GM12874 (cell line): Measurements from ENCODE around the gene AVL9.

Experiments used
- TF ChIP-seq, protein P1 (sequence below): IDR thresholded peaks from 2 replicates; pipeline ENCODE4 v1.5.1; 2011; ENCODE audit warnings: low read depth, mild to moderate bottlenecking, control low read depth, low read length, moderate library complexity; ENCODE audit not compliant: insufficient read depth

AVL9 gene

DNA sequence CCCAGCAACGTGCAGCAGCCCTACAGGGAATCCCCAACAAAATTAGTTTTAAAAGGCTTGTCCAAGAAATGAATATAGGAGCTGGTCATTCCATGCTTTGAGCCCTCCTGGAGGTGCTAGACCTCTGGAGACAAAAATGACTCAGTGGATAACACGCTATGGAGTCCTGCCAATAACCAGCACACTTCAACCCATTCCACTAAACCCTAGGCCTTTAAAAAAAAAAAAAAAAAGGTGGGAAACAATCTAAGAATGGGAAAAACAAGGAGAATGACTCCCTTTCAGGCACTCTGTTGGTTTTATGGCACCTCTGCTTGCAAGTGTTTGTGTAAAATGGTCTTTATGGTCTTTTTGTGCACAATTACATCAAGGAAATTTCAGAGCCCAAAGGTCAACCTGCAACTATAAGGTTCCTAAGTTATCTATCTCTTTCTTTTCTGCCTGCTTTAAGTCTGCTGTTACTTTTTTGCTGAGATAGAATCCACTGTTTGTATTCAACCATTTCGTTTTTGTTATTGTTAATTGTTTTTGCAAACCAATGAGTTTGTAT is 21.3 kb downstream of the AVL9 start:
- TF ChIP-seq, protein P1, sequence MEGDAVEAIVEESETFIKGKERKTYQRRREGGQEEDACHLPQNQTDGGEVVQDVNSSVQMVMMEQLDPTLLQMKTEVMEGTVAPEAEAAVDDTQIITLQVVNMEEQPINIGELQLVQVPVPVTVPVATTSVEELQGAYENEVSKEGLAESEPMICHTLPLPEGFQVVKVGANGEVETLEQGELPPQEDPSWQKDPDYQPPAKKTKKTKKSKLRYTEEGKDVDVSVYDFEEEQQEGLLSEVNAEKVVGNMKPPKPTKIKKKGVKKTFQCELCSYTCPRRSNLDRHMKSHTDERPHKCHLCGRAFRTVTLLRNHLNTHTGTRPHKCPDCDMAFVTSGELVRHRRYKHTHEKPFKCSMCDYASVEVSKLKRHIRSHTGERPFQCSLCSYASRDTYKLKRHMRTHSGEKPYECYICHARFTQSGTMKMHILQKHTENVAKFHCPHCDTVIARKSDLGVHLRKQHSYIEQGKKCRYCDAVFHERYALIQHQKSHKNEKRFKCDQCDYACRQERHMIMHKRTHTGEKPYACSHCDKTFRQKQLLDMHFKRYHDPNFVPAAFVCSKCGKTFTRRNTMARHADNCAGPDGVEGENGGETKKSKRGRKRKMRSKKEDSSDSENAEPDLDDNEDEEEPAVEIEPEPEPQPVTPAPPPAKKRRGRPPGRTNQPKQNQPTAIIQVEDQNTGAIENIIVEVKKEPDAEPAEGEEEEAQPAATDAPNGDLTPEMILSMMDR, result no peak

DNA sequence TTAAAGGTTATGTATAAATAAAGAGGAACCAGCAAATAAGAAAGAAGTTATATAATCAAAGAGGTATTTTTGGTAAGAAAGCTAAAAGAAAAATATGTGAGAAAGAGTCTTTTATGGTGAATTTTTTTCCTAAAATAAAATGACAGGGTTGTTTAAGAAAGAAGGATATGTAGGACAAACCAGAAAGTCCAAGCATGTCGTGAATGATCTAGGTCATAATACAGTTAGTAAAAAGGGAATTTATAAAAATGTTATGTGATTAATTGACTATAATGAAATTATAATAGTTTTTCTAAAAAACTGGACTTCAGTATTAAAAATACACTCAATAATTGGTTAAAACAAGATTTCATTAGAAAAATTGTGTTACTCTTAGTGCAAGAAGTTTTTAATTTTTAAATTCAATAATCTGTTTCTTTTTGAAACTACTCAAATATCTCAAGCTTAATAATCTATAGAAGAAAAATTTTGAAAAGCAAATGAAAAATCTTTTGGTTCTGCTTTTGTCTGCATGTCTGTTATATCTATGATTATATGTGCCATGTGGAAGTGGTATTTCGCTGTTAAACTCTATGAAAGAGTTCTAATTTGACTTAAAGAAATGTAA is 23.3 kb downstream of the AVL9 start:
- TF ChIP-seq, protein P1, result no peak

DNA sequence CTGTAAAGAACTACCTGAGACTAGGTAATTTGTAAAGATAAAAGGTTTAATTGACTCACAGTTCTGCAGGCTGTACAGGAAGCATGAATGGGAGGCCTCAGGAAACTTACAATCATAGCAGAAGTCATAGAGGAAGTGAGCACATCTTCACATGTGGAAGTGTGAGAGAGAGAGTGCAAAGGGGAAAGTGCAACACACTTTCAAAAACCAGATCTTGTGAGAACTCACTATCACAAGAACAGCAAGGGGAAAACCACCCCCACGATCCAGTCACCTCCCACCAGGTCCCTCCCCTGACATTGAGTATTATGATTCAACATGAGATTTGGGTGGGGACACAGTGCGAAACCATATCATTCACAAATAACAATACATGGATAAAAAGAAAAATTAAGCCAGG is 24.5 kb downstream of the AVL9 start:
- TF ChIP-seq, protein P1, result no peak

DNA sequence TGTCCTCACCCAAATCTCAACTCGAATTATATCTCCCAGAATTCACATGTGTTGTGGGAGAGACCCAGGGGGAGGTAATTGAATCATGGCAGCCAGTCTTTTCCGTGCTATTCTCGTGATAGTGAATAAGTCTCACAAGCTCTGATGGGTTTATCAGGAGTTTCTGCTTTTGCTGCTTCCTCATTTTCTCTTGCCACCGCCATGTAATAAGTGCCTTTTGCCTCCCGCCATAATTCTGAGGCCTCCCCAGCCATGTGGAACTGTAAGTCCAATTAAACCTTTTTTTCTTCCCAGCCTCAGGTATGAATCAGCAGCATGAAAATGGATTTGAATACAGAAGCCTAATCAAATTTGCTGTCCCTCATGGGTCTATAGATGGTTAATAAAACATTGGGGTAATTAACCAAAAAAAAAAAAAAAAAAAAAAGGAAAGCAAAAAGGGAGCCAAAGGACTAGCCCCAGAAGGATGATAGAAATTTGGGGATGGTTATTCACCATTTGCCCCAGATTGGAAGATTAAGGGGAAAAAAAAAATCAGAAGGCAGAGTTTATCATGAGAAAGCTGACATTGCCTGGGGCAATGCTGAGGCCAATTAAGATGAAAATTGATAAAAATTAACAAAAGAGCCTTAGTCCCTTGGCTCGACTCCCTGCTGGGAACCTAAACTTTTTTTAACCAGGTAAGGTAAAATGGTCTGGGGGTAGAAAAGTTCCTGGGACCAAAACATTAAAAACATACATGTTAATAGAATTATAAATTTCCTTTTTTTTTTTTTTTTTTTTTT is 27.6 kb downstream of the AVL9 start:
- TF ChIP-seq, protein P1, result no peak

DNA sequence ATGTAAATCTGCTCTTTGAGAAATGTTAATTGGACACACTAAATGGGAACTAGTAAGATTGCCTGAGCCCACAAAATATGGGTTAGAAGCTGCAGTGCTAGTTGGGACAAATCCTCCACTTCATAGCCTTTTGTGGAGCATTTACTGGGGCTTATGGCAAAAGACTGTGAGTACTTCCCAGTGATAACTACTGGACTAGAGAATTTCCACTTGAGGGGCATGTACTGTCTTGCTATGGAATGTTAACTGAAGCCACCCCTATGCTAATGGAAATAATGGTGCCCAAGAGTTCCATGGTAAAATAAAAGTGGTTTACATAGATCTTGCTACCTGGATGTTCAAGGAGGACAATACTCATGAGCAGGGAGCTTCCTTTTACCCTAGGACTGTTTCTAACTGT is 29.3 kb downstream of the AVL9 start:
- TF ChIP-seq, protein P1, result no peak

DNA sequence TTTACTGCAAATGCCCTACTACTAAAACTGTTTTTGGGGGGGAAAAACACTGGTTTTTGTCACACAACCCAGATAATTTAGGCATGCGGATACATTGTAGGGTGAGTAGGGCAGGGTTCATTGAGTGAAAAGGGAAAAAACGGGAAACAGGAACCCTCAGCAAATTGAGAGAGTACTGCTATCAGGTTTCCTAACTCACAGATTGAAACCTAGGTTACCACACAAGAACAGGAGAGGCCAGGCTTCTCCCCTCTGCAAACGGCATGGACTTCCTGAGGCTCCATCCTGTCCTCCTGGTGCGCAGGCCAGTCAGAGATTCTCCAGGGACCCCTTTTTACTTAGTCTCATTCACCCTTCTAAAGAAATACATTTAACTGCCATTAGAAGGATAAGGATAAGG is 30.6 kb downstream of the AVL9 start:
- TF ChIP-seq, protein P1, result no peak

DNA sequence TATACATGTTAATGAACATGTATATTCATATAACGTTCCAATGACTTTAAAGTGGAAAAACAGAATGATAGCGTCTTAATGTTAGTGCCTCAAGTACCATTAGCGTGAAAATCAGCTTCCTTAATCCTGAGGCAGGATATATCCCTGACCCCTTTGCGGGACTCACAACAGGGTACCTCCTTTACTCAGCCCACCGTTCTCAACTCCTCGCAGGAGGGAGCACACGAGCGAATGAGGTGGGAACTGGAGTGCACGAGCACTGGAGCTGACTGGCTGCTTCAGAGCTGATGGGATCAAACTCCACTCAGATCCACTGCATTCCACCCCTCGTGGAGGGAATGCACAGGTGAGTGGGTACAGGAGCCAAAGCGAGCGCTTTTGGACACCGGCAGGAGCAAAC is 36.1 kb downstream of the AVL9 start:
- TF ChIP-seq, protein P1, result no peak
